GM10248 (cell line): ENCODE data around the gene ZDHHC3.

ENCODE experiments used
- CTCF ChIA-PET: fragments of 300-600 bp; sonication (Branson Sonifier 250); formaldehyde crosslinking; extraction: SDS; loops from one replicate; lab custom pipeline; 2021; ENCODE audit warnings: antibody characterized with exemption; lab: Yijun Ruan, JAX
- POLR2A ChIA-PET: fragments of 350-650 bp; sonication (Branson Sonifier 250); formaldehyde crosslinking; extraction: SDS; loops from one replicate; lab custom pipeline; 2020; ENCODE audit warnings: antibody characterized with exemption; lab: Yijun Ruan, JAX
- DNase-seq: peaks from one replicate; pipeline ENCODE4 v3.0.0; 2012; ENCODE audit errors: extremely low spot score
- CTCF ChIP-seq: IDR thresholded peaks from 2 replicates; pipeline ENCODE4 v1.5.1; 2012; ENCODE audit warnings: mild to moderate bottlenecking, low read depth; ENCODE audit errors: extremely low read depth, missing control alignments, control extremely low read depth

Gene ZDHHC3

GRCh38 chr3:44984335-44984734, 8.4 kb upstream of the ZDHHC3 start:
- CTCF ChIA-PET = interaction anchor here (1.0 to 4.9 kb wide), 4 partner anchors 9 to 586 kb away, joined by 3 to 44 read pairs (median 3); no protein-coding TSS in a partner anchor

GRCh38 chr3:44983484-44983941, 7.5 kb upstream of the ZDHHC3 start:
- ChIA-PET CTCF (interaction anchor here (0.7 to 4.9 kb wide), 4 partner anchors 9 to 586 kb away, joined by 3 to 44 read pairs (median 3); no protein-coding TSS in a partner anchor), POLR2A (no interaction called here)
- no peak for DNase-seq

More at GRCh38 chr3:44984335-44984734, 8.4 kb upstream of the ZDHHC3 start:
- POLR2A ChIA-PET = interaction anchor here (0.7 kb wide), 1 partner anchor 898 kb away, joined by 4 read pairs; no protein-coding TSS in a partner anchor
- no peak for TF ChIP-seq CTCF
- no peak for DNase-seq

GRCh38 chr3:44982817-44983216, 6.8 kb upstream of the ZDHHC3 start:
- DNase-seq = no peak
- POLR2A ChIA-PET = no interaction called here
- CTCF ChIA-PET = interaction anchor here (4.9 kb wide), 1 partner anchor 11 kb away, joined by 44 read pairs; no protein-coding TSS in a partner anchor

More at GRCh38 chr3:44983484-44983941, 7.5 kb upstream of the ZDHHC3 start:
- TF ChIP-seq CTCF = no peak

GRCh38 chr3:44981751-44982150, 5.8 kb upstream of the ZDHHC3 start:
- ChIA-PET POLR2A (interaction anchor here (0.6 kb wide), 1 partner anchor 40 kb away, joined by 3 read pairs; no protein-coding TSS in a partner anchor), CTCF (interaction anchor here (4.9 kb wide), 1 partner anchor 12 kb away, joined by 44 read pairs; no protein-coding TSS in a partner anchor)
- no peak for TF ChIP-seq CTCF
- DNase-seq = peak; percentile 50

More at GRCh38 chr3:44982817-44983216, 6.8 kb upstream of the ZDHHC3 start:
- TF ChIP-seq CTCF = no peak

- ChIA-PET POLR2A (no interaction called here), CTCF (interaction anchor here (4.9 kb wide), 1 partner anchor 12 kb away, joined by 44 read pairs; no protein-coding TSS in a partner anchor)
- no peak for DNase-seq
- no peak for TF ChIP-seq CTCF
Observed at GRCh38 chr3:44981220-44981619, 5.2 kb upstream of the ZDHHC3 start.

GRCh38 chr3:44974416-44974815, 1.6 kb downstream of the ZDHHC3 start:
- no peak for DNase-seq
- ChIA-PET POLR2A (interaction anchor here (0.6 kb wide), 1 partner anchor 12 kb away, joined by 5 read pairs; no protein-coding TSS in a partner anchor), CTCF (interaction anchor here (0.9 kb wide), 1 partner anchor 9 kb away, joined by 3 read pairs; no protein-coding TSS in a partner anchor)
- TF ChIP-seq CTCF = no peak
